Right atrium auricular region (tissue), 2 donors: ENCODE measurements around the gene CRACR2B. TPM values are rescaled to one million over a fixed set of nuclear protein-coding genes. Genes with fewer than 3 reads are reported as not detected.

ENCODE experiments used
- DNase-seq: peaks from one replicate; pipeline ENCODE4 v3.0.0-alpha.2; 2019; ENCODE audit warnings: low spot score
- H3K27ac ChIP-seq, 2 donors: fragments of 200-600 bp; sonication (generic); 1 replicate in 1 of 2; 2 replicates in 1 of 2; pipeline ENCODE4 v1.5.1; 2016 to 2019
- H3K27me3 ChIP-seq, 2 donors: fragments of 200-600 bp; sonication (generic); one replicate each; pipeline versions ENCODE4 v1.5.1 to v1.6.0; 2017 to 2019
- H3K36me3 ChIP-seq: fragments of 200-600 bp; sonication (generic); one replicate; pipeline ENCODE4 v1.5.1; 2016
- H3K4me1 ChIP-seq, 2 donors: fragments of 200-600 bp; sonication (generic); one replicate each; pipeline versions ENCODE4 v1.5.1 to v1.6.0; 2017 to 2019
- H3K4me3 ChIP-seq, 2 donors: fragments of 200-600 bp; sonication (generic); 1 replicate in 1 of 2; 2 replicates in 1 of 2; pipeline ENCODE4 v1.5.1; 2017 to 2019; ENCODE audit warnings: mild to moderate bottlenecking in 1 of 2, moderate library complexity in 1 of 2
- H3K9me3 ChIP-seq, 2 donors: fragments of 200-600 bp; sonication (generic); one replicate each; pipeline ENCODE4 v1.5.1; 2019
- total RNA-seq, 2 donors: library from RNA; depleted of rRNA; stranded (reverse); fragments of >200 nt; gene quantifications; one replicate each; pipeline ENCODE4 v1.1.0, GENCODE V29; 2016
- TF ChIP-seq, protein P1 (sequence below), 2 donors: fragments of 200-600 bp; sonication (generic); IDR thresholded peaks; one replicate each; pipeline ENCODE4 v1.5.1; 2019; ENCODE audit warnings: antibody characterized with exemption in 2 of 2

CRACR2B gene
- total RNA-seq, 2 donors from 2014 or later: 15.6 to 29.7 TPM

DNA sequence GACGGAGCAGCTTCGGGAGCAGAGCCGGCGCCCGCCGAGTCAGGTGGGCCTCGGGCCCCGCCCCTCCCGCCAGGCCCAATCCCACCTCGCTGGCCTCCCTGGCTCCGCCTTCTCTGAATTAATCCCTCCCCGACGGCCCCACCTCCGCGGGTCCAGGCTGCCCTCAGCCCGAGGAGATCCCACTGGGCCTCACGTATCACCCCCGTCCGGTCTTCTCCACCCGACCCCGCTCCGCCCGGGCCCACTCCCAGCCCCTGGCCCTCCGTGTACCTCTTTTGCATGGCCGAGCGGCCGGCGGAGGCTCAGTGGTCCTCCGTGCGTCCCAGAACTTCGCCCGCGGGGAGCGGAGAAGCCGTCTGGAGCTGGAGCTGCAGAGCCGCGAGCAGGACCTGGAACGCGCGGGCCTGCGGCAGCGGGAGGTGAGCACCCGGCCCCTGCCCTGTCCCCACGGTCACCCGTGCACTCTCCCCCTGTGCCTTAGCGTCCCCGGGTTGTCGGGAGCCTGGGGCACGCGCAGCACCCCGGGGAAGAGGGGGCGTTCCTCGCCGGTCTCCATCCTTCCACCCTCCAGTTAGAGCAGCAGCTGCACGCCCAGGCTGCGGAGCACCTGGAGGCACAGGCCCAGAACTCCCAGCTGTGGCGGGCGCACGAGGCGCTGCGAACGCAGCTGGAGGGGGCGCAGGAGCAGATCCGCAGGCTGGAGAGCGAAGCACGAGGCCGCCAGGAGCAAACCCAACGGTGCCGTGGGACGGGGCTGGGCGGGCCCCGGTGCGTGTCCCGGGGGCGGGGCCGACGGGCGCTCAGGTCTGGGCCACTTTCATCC is 2.8 kb downstream of the CRACR2B start:
- DNase-seq: no peak
- H3K4me3 ChIP-seq: peak overlapping the region; percentile 22 to 53
- H3K4me1 ChIP-seq: peaks cover 0 to 92% of the 10 kb centered on the region in 2 donors

DNA sequence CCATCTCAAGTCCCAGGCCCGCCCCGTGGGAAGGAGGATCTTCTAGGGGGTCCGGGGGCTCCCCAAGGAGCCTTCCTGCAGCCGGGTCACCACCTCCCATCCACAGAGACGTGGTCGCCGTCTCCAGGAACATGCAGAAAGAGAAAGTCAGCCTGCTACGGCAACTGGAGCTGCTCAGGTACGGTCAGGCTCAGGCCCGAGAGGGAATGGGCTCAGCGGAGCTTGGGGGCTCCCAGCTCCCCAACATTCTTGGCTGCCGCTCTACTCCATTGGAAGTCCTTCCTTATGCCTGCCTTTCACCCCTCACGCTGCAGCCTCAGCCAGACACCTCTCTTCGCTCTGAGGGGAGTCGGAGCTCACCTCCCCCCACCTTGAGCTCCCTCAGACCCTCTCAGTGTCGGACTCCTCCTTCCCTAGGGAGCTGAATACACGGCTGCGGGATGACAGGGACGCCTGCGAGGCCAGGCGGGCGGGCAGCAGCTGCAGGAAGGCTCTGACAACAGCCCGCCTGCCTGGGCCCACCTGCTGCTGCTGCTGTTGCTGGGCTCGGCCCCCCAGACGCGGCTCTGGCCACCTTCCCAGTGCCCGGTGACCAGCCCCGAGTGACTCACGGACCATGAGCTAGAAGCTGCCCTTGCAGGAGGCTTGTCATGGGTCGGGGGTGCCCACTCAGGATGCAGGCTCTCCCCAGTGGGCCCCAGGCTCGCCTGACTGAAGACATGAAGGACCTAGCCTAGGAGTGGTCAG is 3.6 kb downstream of the CRACR2B start:
- H3K4me3 ChIP-seq: peak overlapping the region in 1 of 2 donors; percentile 53
- no peaks in the 10 kb centered on the region for H3K9me3 ChIP-seq
- DNase-seq: no peak
- H3K27me3 ChIP-seq: no peaks in the 10 kb centered on the region
- TF ChIP-seq, protein P1, sequence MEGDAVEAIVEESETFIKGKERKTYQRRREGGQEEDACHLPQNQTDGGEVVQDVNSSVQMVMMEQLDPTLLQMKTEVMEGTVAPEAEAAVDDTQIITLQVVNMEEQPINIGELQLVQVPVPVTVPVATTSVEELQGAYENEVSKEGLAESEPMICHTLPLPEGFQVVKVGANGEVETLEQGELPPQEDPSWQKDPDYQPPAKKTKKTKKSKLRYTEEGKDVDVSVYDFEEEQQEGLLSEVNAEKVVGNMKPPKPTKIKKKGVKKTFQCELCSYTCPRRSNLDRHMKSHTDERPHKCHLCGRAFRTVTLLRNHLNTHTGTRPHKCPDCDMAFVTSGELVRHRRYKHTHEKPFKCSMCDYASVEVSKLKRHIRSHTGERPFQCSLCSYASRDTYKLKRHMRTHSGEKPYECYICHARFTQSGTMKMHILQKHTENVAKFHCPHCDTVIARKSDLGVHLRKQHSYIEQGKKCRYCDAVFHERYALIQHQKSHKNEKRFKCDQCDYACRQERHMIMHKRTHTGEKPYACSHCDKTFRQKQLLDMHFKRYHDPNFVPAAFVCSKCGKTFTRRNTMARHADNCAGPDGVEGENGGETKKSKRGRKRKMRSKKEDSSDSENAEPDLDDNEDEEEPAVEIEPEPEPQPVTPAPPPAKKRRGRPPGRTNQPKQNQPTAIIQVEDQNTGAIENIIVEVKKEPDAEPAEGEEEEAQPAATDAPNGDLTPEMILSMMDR (IDR thresholded peaks at IDR 0.05): no peak
- H3K27ac ChIP-seq: no peak overlapping the region
- H3K36me3 ChIP-seq: peaks cover 6% of the 10 kb centered on the region
- peaks cover 0 to 91% of the 10 kb centered on the region in 2 donors for H3K4me1 ChIP-seq

More for the DNA sequence above, 2.8 kb downstream of the CRACR2B start:
- TF ChIP-seq, protein P1 (IDR thresholded peaks at IDR 0.05): no peak
- Histone ChIP-seq H3K27ac (peak overlapping the region in 1 of 2 donors; percentile 75), H3K27me3 (no peaks in the 10 kb centered on the region), H3K9me3 (no peaks in the 10 kb centered on the region), H3K36me3 (no peaks in the 10 kb centered on the region)

- H3K27me3 ChIP-seq: no peaks in the 10 kb centered on the region
- no peak for DNase-seq
- H3K27ac ChIP-seq: peak overlapping the region; percentile 92 to 95
- H3K4me3 ChIP-seq: peak overlapping the region in 1 of 2 donors; percentile 81
- TF ChIP-seq, protein P1 (IDR thresholded peaks at IDR 0.05): no peak
- H3K36me3 ChIP-seq: peaks cover 13% of the 10 kb centered on the region
- peaks cover 0 to 91% of the 10 kb centered on the region in 2 donors for H3K4me1 ChIP-seq
- no peaks in the 10 kb centered on the region for H3K9me3 ChIP-seq
Observed at GRCh38 chr11:831961-832528, 4.3 kb downstream of the CRACR2B start.

DNA sequence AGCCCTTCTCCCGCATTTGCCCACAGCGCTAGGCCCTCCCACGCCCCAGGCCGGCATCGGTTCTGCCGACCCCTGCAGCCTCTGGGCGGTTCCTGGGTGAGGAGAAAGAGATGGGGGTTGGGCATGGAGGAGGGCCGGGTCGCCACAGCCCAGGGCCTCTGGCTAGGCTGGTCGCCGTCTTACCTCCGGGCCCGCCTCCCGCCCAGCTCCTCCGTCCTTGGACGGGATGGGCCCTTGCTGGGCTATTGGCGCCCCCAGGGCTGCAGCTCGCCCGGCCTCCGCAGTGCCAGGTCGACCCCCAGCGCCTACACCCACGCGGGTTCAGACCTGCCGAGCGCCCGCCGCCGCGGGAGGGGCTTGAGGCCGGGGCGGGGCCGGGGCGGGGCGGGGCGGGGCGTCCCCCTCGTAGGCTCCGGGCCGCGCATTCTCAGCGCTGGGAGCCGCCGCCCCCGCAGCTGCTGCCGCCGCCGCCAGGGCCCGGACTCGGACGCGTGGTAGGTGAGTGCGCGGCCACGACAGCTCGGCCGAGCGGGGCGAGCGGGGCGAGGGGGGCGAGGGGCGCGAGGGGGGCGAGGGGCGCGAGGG is 4.9 kb downstream of the CRACR2B start, which contains the start of gene CD151:
TSS of gene CD151 (plus strand) at position 424 of the 585 bp plus-strand sequence. CDS start 3,118 bp downstream, outside the sequence.
- no peaks in the 10 kb centered on the region for H3K9me3 ChIP-seq
- H3K27ac ChIP-seq: peak within 1 kb of the TSS; percentile 92 to 95
- H3K27me3 ChIP-seq: no peaks in the 10 kb centered on the region
- TF ChIP-seq, protein P1 (IDR thresholded peaks at IDR 0.05): no peak
- peaks cover 19% of the 10 kb centered on the region for H3K36me3 ChIP-seq
- peak within 1 kb of the TSS; percentile 55 to 81 for H3K4me3 ChIP-seq
- DNase-seq: no peak
- peaks cover 0 to 91% of the 10 kb centered on the region in 2 donors for H3K4me1 ChIP-seq

DNA sequence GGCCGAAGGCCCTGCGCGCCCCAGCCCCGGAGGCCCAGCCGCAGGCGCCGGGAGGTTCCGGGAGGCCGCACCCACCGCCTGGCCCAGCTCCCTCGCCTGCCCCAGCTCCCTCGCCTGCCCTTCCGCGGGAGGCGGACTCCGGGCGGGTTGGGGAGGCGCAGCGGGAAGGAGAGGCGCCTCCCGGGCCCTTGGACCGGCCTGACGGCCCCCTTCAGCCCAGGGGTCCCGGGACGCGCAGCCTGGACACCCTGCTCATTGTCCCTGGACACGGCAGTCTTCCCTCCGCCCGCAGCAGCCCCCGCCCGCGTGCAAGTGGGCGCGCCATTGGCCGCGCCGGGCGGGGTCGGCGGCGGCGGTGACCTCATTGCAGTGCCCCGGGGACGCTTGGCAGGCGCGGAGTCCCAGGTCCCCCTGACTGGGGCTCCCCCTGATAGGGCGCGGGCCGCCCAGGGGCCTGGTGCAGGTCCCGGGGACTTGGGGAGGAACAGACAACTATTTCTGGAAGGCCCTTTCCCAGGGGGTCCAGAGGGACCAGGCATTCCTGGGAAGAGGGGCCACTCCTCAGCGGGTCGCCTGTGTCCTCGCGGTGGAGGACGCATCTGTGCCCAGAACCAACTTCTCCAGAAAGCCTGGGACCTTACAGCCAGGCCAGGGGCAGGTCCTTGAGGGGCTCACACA is 5.5 kb downstream of the CRACR2B start:
- DNase-seq: peak; percentile 81
- Histone ChIP-seq H3K4me1 (peaks cover 0 to 87% of the 10 kb centered on the region in 2 donors), H3K9me3 (no peaks in the 10 kb centered on the region), H3K36me3 (peaks cover 25% of the 10 kb centered on the region), H3K27me3 (no peaks in the 10 kb centered on the region), H3K27ac (peak overlapping the region; percentile 92 to 95), H3K4me3 (peak overlapping the region; percentile 55 to 81)
- TF ChIP-seq, protein P1 (IDR thresholded peaks at IDR 0.05): no peak
